GM18951 (cell line): ENCODE data around the gene GPLD1.
"Not testable (repeated sequence)": the region's sequence is repeated elsewhere in the genome, so short reads cannot be mapped to it uniquely, and the experiment has no call there.

Source experiments
- POLR2A ChIP-seq: IDR thresholded peaks from 4 replicates; pipeline ENCODE4 v1.6.1; 2011; ENCODE audit warnings: mild to moderate bottlenecking; ENCODE audit not compliant: insufficient read length, insufficient read depth; ENCODE audit errors: extremely low read depth
- in situ Hi-C: fragments of 300-500 bp; cut with MboI; formaldehyde crosslinking; loops from one replicate; pipeline ENCODE4 v1.12.0; 2022; ENCODE audit warnings: low sequenced_read_pairs, mixed read lengths, inconsistent platforms; ENCODE audit not compliant: unreplicated experiment

The GPLD1 gene

GRCh38 chr6:24517659-24518543 lies 28.5 kb upstream of the GPLD1 start:
- in situ Hi-C loops = no loop called here
- peak; percentile 41 for TF ChIP-seq POLR2A

GRCh38 chr6:24513602-24514001 lies 24.2 kb upstream of the GPLD1 start:
- in situ Hi-C loops = no loop called here

GRCh38 chr6:24511976-24512375 lies 22.6 kb upstream of the GPLD1 start:
- in situ Hi-C loops = not testable (repeated sequence)

More at GRCh38 chr6:24513602-24514001, 24.2 kb upstream of the GPLD1 start:
- no peak for TF ChIP-seq POLR2A

- in situ Hi-C loops = no loop called here
- TF ChIP-seq POLR2A = no peak
Measured at GRCh38 chr6:24506814-24507520, 17.6 kb upstream of the GPLD1 start.

DNA sequence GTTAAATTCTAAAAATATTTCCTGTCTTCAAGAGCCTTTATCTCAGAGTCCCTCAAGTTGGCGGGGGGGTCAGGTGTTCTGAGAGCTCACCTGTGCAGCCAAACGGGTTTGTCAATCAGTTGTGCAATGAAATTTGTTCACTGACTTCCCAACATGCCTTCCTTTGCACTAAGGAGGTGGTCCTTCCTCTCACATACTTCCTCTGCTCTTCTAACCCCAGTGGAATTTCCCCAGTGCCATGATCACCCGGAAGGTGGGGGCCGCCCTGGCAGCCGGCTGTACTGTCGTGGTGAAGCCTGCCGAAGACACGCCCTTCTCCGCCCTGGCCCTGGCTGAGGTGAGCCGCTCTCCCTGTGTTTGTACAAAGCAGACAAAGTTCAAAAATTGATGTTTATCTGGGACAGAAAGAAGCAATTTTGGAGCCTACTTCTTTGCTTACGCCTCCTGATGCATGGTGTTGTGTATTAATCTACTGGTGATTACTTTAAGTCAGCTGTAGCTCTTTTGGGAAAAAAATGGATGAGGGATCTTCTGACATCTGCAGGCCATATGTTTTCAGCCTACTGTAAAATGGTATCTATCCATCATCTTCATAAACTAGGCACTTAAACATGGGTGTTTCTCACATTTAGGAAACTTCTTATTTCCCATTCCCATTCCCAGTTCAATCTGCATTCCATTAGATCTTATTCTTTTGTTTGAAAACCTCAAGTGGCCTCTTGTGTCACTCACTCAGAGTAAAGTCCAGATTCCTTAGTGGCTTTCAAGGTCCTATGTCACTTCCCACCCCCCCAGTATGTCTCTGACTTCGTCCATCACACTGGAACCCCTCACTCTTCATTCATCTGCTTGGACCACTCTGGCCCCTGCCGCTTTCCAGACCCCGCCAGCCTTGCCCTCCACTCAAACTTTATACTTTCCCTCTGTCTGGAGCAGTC lies 15.5 kb upstream of the GPLD1 start:
- no peak for TF ChIP-seq POLR2A
- in situ Hi-C loops = no loop called here

- in situ Hi-C loops = no loop called here
- no peak for TF ChIP-seq POLR2A
Measured at GRCh38 chr6:24504287-24504648, 14.9 kb upstream of the GPLD1 start.

DNA sequence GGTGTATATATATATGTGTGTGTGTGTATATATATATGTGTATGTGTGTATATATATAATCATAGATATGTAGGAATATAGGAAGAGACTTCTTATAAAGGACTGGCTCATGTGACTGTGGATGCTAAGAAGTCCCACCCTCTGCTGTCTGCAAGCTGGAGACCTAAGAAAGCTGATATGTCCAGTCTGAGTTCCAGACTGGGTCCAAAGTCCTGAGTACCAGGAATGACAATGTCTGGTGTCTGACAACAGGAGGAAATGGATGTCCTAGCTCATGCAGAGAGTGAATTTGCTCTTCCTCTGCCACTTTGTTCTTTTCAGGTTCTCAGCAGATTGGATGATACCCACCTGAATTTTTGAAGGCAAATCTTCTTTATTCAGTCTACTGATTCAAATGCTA lies 12.5 kb upstream of the GPLD1 start:
- in situ Hi-C loops = no loop called here
- no peak for TF ChIP-seq POLR2A

DNA sequence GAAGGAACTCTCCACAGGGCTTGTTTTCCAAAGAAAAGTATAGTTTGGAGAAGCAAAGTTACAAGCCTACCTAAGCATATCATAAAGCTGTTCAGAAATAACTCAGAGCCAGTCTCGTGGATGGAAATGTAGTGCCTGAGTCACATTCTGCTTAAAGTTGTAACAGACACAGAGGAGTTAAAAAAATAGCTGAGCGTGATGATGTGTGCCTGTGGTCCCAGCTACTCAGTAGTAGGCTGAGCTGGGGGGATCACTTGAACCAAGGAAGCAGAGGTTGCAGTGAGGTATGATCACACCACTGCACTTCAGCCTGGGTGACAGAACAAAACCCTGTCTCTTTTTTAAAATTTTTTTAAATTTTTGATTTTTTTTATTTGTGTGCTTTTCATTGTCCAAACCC lies 12.0 kb upstream of the GPLD1 start:
- in situ Hi-C loops = no loop called here
- TF ChIP-seq POLR2A = no peak

DNA sequence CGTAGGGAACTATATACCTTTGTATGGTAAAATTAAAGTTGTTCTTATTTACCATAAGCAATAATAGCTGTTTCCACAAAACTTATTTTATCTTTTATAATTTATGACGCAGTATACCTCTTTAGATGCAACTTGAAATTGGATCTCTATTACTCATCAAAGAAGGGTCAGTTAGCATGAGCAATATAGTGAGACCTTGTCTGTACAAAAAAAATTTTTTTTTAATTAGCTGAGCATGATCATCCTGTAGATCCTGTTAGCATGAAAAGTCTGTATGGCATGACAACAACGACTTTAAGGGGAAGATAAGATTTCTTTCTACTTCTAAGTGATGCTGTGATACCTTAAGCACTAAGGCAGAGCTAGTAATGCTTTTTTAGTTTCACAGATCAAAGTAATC lies 11.3 kb upstream of the GPLD1 start:
- TF ChIP-seq POLR2A = no peak
- in situ Hi-C loops = no loop called here

- in situ Hi-C loops = no loop called here
- TF ChIP-seq POLR2A = no peak
Measured at GRCh38 chr6:24497254-24497970, 8.0 kb upstream of the GPLD1 start.

DNA sequence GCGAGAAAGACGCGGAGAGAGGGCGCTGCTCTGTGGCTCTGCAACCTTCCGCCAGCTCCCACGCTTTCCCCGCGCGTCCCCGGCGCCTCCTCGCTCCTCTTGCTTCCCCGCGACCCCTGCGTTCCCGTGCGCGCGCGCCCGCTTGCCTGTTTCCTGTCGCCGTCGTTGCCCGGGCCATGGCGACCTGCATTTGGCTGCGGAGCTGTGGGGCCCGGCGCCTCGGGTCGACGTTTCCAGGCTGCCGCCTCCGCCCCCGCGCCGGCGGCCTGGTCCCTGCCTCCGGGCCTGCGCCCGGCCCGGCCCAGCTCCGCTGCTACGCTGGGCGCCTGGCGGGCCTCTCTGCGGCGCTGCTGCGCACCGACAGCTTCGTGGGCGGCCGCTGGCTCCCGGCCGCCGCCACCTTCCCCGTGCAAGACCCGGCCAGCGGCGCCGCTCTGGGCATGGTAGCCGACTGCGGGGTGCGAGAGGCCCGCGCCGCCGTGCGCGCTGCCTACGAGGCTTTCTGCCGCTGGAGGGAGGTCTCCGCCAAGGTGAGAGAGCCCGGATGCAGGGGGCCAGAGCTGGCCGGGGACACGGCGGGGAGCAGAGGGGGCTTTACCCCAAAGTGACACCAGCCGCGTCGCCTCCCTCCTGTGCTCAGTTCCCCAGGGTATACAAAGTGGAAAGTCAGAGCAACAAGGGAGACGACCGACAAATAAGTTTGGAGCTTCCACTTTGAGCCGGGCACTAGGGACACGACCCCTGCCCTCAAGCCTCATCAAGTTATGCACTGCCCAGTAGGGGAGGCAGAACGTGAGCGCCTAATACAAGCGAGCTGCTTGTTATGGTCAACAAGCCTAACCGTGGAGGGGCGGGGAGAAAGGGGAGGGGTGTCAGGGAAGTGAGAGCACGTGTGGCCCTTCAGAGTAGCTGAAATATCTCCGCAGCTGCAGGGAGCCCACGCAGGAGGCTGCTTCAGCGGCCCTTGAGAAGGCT lies 5.7 kb upstream of the GPLD1 start, which contains the start of gene ALDH5A1:
TSS of gene ALDH5A1 (plus strand) at position 149 of the 975 bp plus-strand sequence. CDS start at position 177, 28 bp downstream.
- in situ Hi-C loops = no loop called here
- peak; percentile 51 for TF ChIP-seq POLR2A

DNA sequence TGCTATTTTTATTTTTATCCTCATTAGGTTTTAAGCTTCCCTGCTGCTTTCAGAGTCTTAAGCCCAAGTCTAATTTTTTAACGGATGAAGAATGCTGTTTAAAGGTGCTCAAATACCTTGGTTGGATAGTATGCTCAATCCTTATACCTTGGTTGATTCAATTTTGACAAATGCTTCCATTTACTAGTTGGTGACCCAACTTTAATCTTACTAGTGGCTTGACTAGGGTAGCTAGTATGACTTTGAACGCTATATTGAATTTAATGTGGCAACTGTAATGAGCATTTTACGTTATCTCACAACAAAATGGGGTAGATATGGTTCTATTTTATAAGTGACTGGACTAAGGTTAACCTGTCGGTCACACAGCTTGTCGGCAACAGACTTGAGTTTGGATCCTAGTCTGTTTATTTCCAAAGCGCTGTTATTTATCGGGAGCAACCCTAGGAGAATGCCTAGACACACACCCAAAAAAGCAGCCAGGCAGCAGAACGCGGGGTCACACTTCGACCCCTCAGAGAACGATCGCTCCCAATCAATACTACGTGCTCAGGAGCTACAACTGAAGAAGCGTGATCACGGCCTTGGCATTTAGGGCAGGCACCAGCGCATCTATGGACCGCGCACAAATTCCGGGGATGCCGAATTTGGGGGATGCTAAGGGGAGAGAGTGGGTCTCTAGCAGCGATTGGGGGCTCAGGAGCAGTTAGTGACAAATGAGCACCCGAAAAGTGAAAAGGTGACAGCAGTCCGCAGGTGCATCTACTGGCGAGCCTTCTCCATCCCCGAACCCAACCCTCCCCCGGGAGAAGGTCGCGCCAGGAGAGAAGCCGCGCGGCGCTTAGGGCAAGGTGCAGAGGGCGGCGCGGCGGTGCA lies 4.8 kb upstream of the GPLD1 start:
- in situ Hi-C loops = no loop called here
- TF ChIP-seq POLR2A = no peak
